ENCODE results near the gene NSDHL.

NSDHL gene

DNA sequence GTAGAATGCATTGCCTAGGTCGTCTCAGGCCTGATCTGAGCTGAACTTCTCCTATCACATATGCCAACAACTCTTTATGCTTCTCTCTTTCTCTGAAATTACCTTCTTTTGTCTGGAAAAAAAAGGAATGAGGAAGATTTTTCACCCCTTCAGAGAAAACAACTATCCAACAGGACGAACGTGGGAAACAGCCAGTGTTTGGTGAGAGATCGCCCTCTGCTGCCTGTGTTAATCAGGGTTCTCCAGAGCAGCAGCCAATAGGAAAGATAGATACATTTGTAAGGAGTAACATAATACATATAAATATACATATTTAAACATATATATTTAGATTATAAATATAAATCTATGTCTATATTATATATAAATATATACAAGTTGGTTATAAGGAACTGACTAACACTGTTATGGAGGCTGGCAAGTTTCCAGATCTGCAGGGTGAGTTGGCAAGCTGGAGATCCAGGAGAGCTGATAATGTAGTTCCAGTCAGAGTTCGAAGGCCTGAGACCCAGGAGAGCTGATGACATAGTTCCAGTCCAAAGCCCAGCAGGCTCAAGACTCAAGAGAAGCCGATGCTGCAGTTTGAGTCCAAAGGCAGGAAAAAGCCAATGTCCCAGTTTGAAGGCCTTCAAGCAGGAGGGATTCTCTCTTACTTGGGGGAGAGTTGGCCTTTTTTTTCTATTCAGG lies 13.6 kb upstream of the NSDHL start:
- TF ChIP-seq CTCF (conservative IDR thresholded peaks at IDR 0.05; ENCODE audit: low read depth, low read length), result peak; percentile 72
- DNase-seq (ENCODE audit: low read depth), result peak; percentile 67
- no peak overlapping the region for H3K4me3 ChIP-seq (ENCODE audit: low read depth, low read length)

- no peak for DNase-seq (ENCODE audit: low read depth)
- H3K4me3 ChIP-seq (ENCODE audit: low read depth, low read length), result no peak overlapping the region
- no peak for TF ChIP-seq CTCF (conservative IDR thresholded peaks at IDR 0.05; ENCODE audit: low read depth, low read length)
Measured at GRCh38 chrX:152818356-152818755, 12.5 kb upstream of the NSDHL start.

- no peak overlapping the region for H3K4me3 ChIP-seq (ENCODE audit: low read depth, low read length)
- DNase-seq (ENCODE audit: low read depth), result peak; percentile 38
- TF ChIP-seq CTCF (conservative IDR thresholded peaks at IDR 0.05; ENCODE audit: low read depth, low read length), result no peak
Measured at GRCh38 chrX:152819266-152819665, 11.6 kb upstream of the NSDHL start.

DNA sequence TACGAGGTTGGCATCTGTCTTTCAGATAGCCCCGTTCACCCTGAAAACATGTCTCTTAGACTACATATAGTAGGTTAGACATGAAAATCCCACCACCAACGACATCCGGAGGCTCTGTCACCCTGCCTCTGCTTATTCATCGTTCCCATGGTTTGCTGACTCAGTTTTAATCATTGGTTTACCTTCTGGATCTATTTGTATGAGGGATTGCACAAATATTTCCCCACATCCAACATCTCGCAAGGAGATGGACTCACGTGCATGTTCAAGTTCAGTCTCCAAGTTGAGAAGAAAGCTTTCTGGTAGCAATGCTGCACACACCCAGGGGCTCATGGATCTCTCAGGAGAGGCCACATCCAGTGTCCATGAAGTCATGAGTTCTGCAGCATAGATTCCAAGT lies 11.1 kb upstream of the NSDHL start:
- H3K4me3 ChIP-seq (ENCODE audit: low read depth, low read length), result no peak overlapping the region
- peak; percentile 22 for DNase-seq (ENCODE audit: low read depth)
- TF ChIP-seq CTCF (conservative IDR thresholded peaks at IDR 0.05; ENCODE audit: low read depth, low read length), result no peak

- TF ChIP-seq CTCF (conservative IDR thresholded peaks at IDR 0.05; ENCODE audit: low read depth, low read length), result peak; percentile 75
- peak; percentile 48 for DNase-seq (ENCODE audit: low read depth)
Measured at GRCh38 chrX:152821145-152821765, 9.6 kb upstream of the NSDHL start.

GRCh38 chrX:152822383-152823086 lies 8.3 kb upstream of the NSDHL start:
- H3K4me3 ChIP-seq (ENCODE audit: low read depth, low read length), result no peak overlapping the region
- DNase-seq (ENCODE audit: low read depth), result no peak
- TF ChIP-seq CTCF (conservative IDR thresholded peaks at IDR 0.05; ENCODE audit: low read depth, low read length), result no peak

More at GRCh38 chrX:152821145-152821765, 9.6 kb upstream of the NSDHL start:
- no peak overlapping the region for H3K4me3 ChIP-seq (ENCODE audit: low read depth, low read length)
